CD4-positive, alpha-beta T cell (primary cell): ENCODE results near the gene CRIP1. TPM values are rescaled to one million over a fixed set of nuclear protein-coding genes. Genes with fewer than 3 reads are reported as not detected.

ENCODE experiments used
- ATAC-seq: fragments of 200-7000 bp; cut with Tn5 transposase; one replicate; pipeline ENCODE4 v1.10.0; 2022; ENCODE audit warnings: mild to moderate bottlenecking; ENCODE audit not compliant: poor library complexity
- CTCF ChIA-PET: fragments of 350-600 bp; sonication (Branson Sonifier 250); formaldehyde crosslinking; loops from one replicate; lab custom pipeline; 2021; ENCODE audit warnings: antibody characterized with exemption, inconsistent platforms; lab: Charles Lee
- POLR2A ChIA-PET: fragments of 350-600 bp; sonication (Branson Sonifier 250); formaldehyde crosslinking; loops from one replicate; lab custom pipeline; 2021; ENCODE audit warnings: antibody characterized with exemption, inconsistent platforms; lab: Charles Lee
- DNase-seq, 14 experiments: peaks; one replicate each; pipeline ENCODE4 v3.0.0-alpha.2; 2013 to 2020; ENCODE audit warnings: mixed read lengths in 2 of 14
- H3K27ac ChIP-seq, 2 donors: one replicate each; pipeline versions ENCODE4 v1.5.1 to v1.7.0; 2013; ENCODE audit warnings: low read length in 2 of 2, low read depth in 1 of 2, mild to moderate bottlenecking in 1 of 2
- H3K27me3 ChIP-seq, 2 experiments: 1 replicate in 1 of 2; 2 replicates in 1 of 2; pipeline versions ENCODE4 v1.6.1 to v1.7.0; 2013; ENCODE audit warnings: low read length in 2 of 2, control low read depth in 1 of 2, mild to moderate bottlenecking in 1 of 2, moderate library complexity in 1 of 2; ENCODE audit not compliant: insufficient read depth in 2 of 2, control insufficient read depth in 1 of 2
- H3K36me3 ChIP-seq: one replicate; pipeline ENCODE4 v1.6.1; 2013; ENCODE audit warnings: low read length, control low read depth; ENCODE audit not compliant: insufficient read depth
- H3K4me1 ChIP-seq: one replicate; pipeline ENCODE4 v1.6.1; 2013; ENCODE audit warnings: low read length, control low read depth; ENCODE audit not compliant: insufficient read depth
- H3K4me3 ChIP-seq: one replicate; pipeline ENCODE4 v1.5.1; 2013; ENCODE audit warnings: mild to moderate bottlenecking, low read length, moderate library complexity
- H3K9me3 ChIP-seq, 2 experiments: 1 replicate in 1 of 2; 2 replicates in 1 of 2; pipeline versions ENCODE4 v1.6.1 to v1.7.0; 2013; ENCODE audit warnings: low read length in 2 of 2, mild to moderate bottlenecking in 2 of 2, control low read depth in 1 of 2, moderate library complexity in 1 of 2; ENCODE audit not compliant: control insufficient read depth in 1 of 2, insufficient read depth in 1 of 2
- H3K27ac Mint-ChIP-seq: one replicate; pipeline ENCODE4 v1.8.0; 2020; ENCODE audit warnings: mixed read lengths
- H3K27me3 Mint-ChIP-seq: one replicate; pipeline ENCODE4 v1.8.0; 2021; ENCODE audit warnings: mixed read lengths
- H3K36me3 Mint-ChIP-seq: one replicate; pipeline ENCODE4 v1.8.0; 2021; ENCODE audit warnings: low read depth, mixed read lengths
- H3K4me1 Mint-ChIP-seq: one replicate; pipeline ENCODE4 v1.8.0; 2021; ENCODE audit warnings: low read depth, mixed read lengths
- H3K4me3 Mint-ChIP-seq: one replicate; pipeline ENCODE4 v1.8.0; 2020; ENCODE audit warnings: mild to moderate bottlenecking, mixed read lengths
- H3K9me3 Mint-ChIP-seq: one replicate; pipeline ENCODE4 v1.8.0; 2020; ENCODE audit warnings: mixed read lengths
- intact Hi-C, 2 experiments: fragments of 100-400 bp; cut with DNase I in 1 of 2; cut with micrococcal nuclease in 1 of 2; formaldehyde crosslinking; loops; one replicate each; pipeline versions ENCODE4 v1.15.1 to v1.9.0; 2023 to 2025; cut with DNase I, micrococcal nuclease
- total RNA-seq, 174 experiments: library from RNA in 2 of 174; stranded (reverse) in 2 of 174; gene quantifications; one replicate each; pipeline ENCODE4 v1.2.3 and lab custom pipeline; 2021 to 2026
- TF ChIP-seq, protein P1 (sequence below): fragments of 200-600 bp; IDR thresholded peaks from one replicate; pipeline ENCODE4 v1.8.0; 2022; ENCODE audit warnings: antibody characterized with exemption, mild to moderate bottlenecking

Gene CRIP1
- total RNA-seq, 2 experiments from 2014 or later = 250 to 258 TPM

- ChIA-PET CTCF (interaction anchor here (2.7 kb wide), 1 partner anchor 14 kb away, joined by 12 read pairs; no protein-coding TSS in a partner anchor), POLR2A (interaction anchor here (1.0 to 7.7 kb wide), 3 partner anchors 14 to 184 kb away, joined by 3 to 154 read pairs (median 4); partner anchors contain the start of genes PACS2 and TEDC1)
- Mint-ChIP-seq H3K4me1 (peaks cover 35% of the 10 kb centered on the region), H3K9me3 (no peaks in the 10 kb centered on the region), H3K27me3 (no peaks in the 10 kb centered on the region), H3K4me3 (peak overlapping the region; percentile 84), H3K36me3 (no peaks in the 10 kb centered on the region), H3K27ac (peak overlapping the region; percentile 72)
- peak overlapping the region; percentile 44 for H3K4me3 ChIP-seq
- TF ChIP-seq, protein P1, sequence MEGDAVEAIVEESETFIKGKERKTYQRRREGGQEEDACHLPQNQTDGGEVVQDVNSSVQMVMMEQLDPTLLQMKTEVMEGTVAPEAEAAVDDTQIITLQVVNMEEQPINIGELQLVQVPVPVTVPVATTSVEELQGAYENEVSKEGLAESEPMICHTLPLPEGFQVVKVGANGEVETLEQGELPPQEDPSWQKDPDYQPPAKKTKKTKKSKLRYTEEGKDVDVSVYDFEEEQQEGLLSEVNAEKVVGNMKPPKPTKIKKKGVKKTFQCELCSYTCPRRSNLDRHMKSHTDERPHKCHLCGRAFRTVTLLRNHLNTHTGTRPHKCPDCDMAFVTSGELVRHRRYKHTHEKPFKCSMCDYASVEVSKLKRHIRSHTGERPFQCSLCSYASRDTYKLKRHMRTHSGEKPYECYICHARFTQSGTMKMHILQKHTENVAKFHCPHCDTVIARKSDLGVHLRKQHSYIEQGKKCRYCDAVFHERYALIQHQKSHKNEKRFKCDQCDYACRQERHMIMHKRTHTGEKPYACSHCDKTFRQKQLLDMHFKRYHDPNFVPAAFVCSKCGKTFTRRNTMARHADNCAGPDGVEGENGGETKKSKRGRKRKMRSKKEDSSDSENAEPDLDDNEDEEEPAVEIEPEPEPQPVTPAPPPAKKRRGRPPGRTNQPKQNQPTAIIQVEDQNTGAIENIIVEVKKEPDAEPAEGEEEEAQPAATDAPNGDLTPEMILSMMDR = no peak
- peaks cover 78% of the 10 kb centered on the region for H3K4me1 ChIP-seq
- H3K9me3 ChIP-seq = peaks cover 0 to 22% of the 10 kb centered on the region in 2 experiments
- no peaks in the 10 kb centered on the region for H3K36me3 ChIP-seq
- ATAC-seq = no peak
- peak in 1 of 14 experiments; percentile 30 for DNase-seq
- H3K27me3 ChIP-seq = peaks cover 10% of the 10 kb centered on the region in 2 experiments
- intact Hi-C loops = no loop called here
- no peak overlapping the region for H3K27ac ChIP-seq
Observed at GRCh38 chr14:105476097-105476830, 10.4 kb upstream of the CRIP1 start.

DNA sequence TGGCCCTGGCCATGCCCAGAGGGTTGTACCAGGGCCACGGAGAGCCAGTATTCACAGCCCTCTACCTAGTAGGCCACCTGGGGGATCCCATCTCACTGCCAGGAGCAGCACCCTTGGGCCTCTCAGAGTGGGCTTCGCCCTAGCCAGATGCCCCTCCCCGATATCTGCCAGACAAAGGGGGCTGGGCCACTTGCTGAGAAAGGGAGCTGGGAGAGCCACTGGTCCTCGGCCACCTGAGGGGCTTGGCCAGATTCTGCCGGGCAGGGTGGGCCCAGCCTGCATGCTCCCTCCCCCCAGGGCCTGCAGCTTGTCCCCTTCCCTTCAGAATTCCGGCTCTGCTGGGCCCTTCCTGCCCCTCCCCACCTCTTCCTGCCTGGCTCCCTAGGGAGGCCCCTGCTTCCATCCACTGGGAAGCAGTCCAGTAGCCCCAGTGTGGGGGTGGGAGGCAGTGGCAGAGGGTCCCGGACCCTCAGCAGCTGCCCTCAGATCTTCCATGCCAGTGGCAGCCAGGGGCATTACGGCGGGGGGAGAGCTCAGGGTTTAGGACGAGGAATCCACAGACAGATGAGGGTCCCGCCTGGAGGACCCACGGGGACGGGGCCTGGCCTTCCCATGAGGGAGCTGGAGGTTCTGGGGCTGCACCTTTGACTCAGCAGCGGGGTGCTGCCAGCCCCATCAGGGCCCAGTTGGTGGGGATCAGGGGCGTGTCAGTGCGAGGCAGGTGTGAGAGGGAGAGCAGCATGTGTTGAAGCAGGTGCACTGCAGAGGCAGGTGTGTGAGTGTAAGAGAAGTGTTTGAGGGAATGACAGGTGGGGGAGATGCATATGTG, 9.6 kb upstream of the CRIP1 start:
- H3K9me3 Mint-ChIP-seq = no peaks in the 10 kb centered on the region
- intact Hi-C loops = no loop called here
- Histone ChIP-seq H3K4me3 (no peak overlapping the region), H3K27ac (no peak overlapping the region), H3K36me3 (no peaks in the 10 kb centered on the region), H3K27me3 (peaks cover 10% of the 10 kb centered on the region in 2 experiments), H3K4me1 (peaks cover 86% of the 10 kb centered on the region), H3K9me3 (peaks cover 0 to 22% of the 10 kb centered on the region in 2 experiments)
- peaks cover 4% of the 10 kb centered on the region for H3K36me3 Mint-ChIP-seq
- DNase-seq (peak in 1 of 14 experiments; percentile 13), ATAC-seq (no peak)
- H3K27ac Mint-ChIP-seq = peak overlapping the region; percentile 72
- ChIA-PET CTCF (interaction anchor here (0.6 to 2.7 kb wide), 2 partner anchors 13 to 419 kb away, joined by 3 to 12 read pairs; no protein-coding TSS in a partner anchor), POLR2A (interaction anchor here (1.0 to 7.7 kb wide), 3 partner anchors 13 to 185 kb away, joined by 3 to 154 read pairs (median 4); partner anchors contain the start of genes PACS2 and TEDC1)
- peak overlapping the region; percentile 84 for H3K4me3 Mint-ChIP-seq
- no peaks in the 10 kb centered on the region for H3K27me3 Mint-ChIP-seq
- peaks cover 39% of the 10 kb centered on the region for H3K4me1 Mint-ChIP-seq
- TF ChIP-seq, protein P1 = no peak
